Bronchial epithelial cell (primary cell): ENCODE measurements around the gene STAT4. TPM values are rescaled to one million over a fixed set of nuclear protein-coding genes. Genes with fewer than 3 reads are reported as not detected.

Experiments used
- DNase-seq: peaks from one replicate; pipeline ENCODE4 v3.0.0-alpha.2; 2010; ENCODE audit warnings: low read depth
- FAIRE-seq: peaks from 2 replicates; lab custom pipeline; 2011; peaks lifted over from hg19 to GRCh38; lab: Jason Lieb, UNC
- H3K27me3 ChIP-seq: 2 replicates; pipeline ENCODE4 v1.5.1; 2011; ENCODE audit warnings: low read length; ENCODE audit not compliant: control insufficient read depth, insufficient read depth
- H3K36me3 ChIP-seq: 2 replicates; pipeline ENCODE4 v1.5.1; 2011; ENCODE audit warnings: low read length; ENCODE audit not compliant: control insufficient read depth, insufficient read depth
- H3K4me3 ChIP-seq: 2 replicates; pipeline ENCODE4 v1.5.1; 2011; ENCODE audit warnings: mild to moderate bottlenecking, low read depth, low read length, control low read depth
- CTCF ChIP-seq: IDR thresholded peaks from 2 replicates; pipeline ENCODE4 v1.5.1; 2011; ENCODE audit warnings: mild to moderate bottlenecking, moderate library complexity, low read length, control low read depth, inconsistent platforms; ENCODE audit not compliant: insufficient read depth, severe bottlenecking
- total RNA-seq: library from RNA; depleted of rRNA; stranded (reverse); fragments of >200 nt; gene quantifications from 2 replicates; pipeline ENCODE4 v1.2.1, GENCODE V29; 2014

Gene STAT4
- total RNA-seq, 1 donor from 2014 or later = 7.1 TPM

GRCh38 chr2:191053256-191053655 is 97.5 kb downstream of the STAT4 start:
- no peak for TF ChIP-seq CTCF
- FAIRE-seq (no peak), DNase-seq (no peak)

GRCh38 chr2:191051825-191052778 is 98.7 kb downstream of the STAT4 start:
- Histone ChIP-seq H3K27me3 (no peaks in the 10 kb centered on the region), H3K4me3 (no peak overlapping the region), H3K36me3 (no peaks in the 10 kb centered on the region)
- peak; percentile 41 for TF ChIP-seq CTCF
- DNase-seq (peak; percentile 58), FAIRE-seq (no peak)

More at GRCh38 chr2:191053256-191053655, 97.5 kb downstream of the STAT4 start:
- H3K4me3 ChIP-seq = no peak overlapping the region
- H3K36me3 ChIP-seq = no peaks in the 10 kb centered on the region
- no peaks in the 10 kb centered on the region for H3K27me3 ChIP-seq

- H3K36me3 ChIP-seq = no peaks in the 10 kb centered on the region
- TF ChIP-seq CTCF = no peak
- DNase-seq (peak; percentile 26), FAIRE-seq (peak; percentile 89)
- no peak overlapping the region for H3K4me3 ChIP-seq
- H3K27me3 ChIP-seq = no peaks in the 10 kb centered on the region
Measured at GRCh38 chr2:191051177-191051576, 99.6 kb downstream of the STAT4 start.

GRCh38 chr2:191050640-191050987 is 100.2 kb downstream of the STAT4 start:
- DNase-seq (peak; percentile 40), FAIRE-seq (no peak)
- no peaks in the 10 kb centered on the region for H3K27me3 ChIP-seq
- TF ChIP-seq CTCF = no peak
- H3K4me3 ChIP-seq = no peak overlapping the region
- no peaks in the 10 kb centered on the region for H3K36me3 ChIP-seq

- no peak for TF ChIP-seq CTCF
- FAIRE-seq (no peak), DNase-seq (no peak)
- no peaks in the 10 kb centered on the region for H3K36me3 ChIP-seq
- no peak overlapping the region for H3K4me3 ChIP-seq
- H3K27me3 ChIP-seq = no peaks in the 10 kb centered on the region
Measured at GRCh38 chr2:191049728-191050639, 100.8 kb downstream of the STAT4 start.
